Stomach (tissue), 4 donors: Measurements from ENCODE around the gene STMN1.

Experiments
- POLR2A ChIP-seq, 4 donors: fragments of 450-650 bp; IDR thresholded peaks; one replicate each; pipeline ENCODE4 v1.6.1; 2016; ENCODE audit warnings: antibody characterized with exemption in 4 of 4, control low read depth in 2 of 4, mild to moderate bottlenecking in 1 of 4, moderate library complexity in 1 of 4
- POLR2AphosphoS5 ChIP-seq, 3 donors: sonication (generic); formaldehyde crosslinking; IDR thresholded peaks; one replicate each; pipeline ENCODE4 v1.6.1; 2016; ENCODE audit warnings: antibody characterized with exemption in 3 of 3
- TF ChIP-seq, protein P1 (sequence below), 7 experiments: fragments of 450-650 bp in 4 of 7; fragments of 200-600 bp in 3 of 7; sonication (generic) in 3 of 7; IDR thresholded peaks; one replicate each; pipeline ENCODE4 v1.5.1; 2016 to 2019; ENCODE audit warnings: antibody characterized with exemption in 7 of 7, control low read depth in 2 of 7, mild to moderate bottlenecking in 1 of 7

GRCh38 chr1:25889470-25889869, 16.7 kb downstream of the STMN1 start:
- TF ChIP-seq POLR2AphosphoS5 (IDR thresholded peaks at IDR 0.05): no peak
- TF ChIP-seq, protein P1, sequence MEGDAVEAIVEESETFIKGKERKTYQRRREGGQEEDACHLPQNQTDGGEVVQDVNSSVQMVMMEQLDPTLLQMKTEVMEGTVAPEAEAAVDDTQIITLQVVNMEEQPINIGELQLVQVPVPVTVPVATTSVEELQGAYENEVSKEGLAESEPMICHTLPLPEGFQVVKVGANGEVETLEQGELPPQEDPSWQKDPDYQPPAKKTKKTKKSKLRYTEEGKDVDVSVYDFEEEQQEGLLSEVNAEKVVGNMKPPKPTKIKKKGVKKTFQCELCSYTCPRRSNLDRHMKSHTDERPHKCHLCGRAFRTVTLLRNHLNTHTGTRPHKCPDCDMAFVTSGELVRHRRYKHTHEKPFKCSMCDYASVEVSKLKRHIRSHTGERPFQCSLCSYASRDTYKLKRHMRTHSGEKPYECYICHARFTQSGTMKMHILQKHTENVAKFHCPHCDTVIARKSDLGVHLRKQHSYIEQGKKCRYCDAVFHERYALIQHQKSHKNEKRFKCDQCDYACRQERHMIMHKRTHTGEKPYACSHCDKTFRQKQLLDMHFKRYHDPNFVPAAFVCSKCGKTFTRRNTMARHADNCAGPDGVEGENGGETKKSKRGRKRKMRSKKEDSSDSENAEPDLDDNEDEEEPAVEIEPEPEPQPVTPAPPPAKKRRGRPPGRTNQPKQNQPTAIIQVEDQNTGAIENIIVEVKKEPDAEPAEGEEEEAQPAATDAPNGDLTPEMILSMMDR (IDR thresholded peaks at IDR 0.05): no peak
- TF ChIP-seq POLR2A (IDR thresholded peaks at IDR 0.05): no peak
